Bone marrow (tissue), 2 donors: ENCODE measurements around the gene LYST.
"Not testable (repeated sequence)": the region's sequence is repeated elsewhere in the genome, so short reads cannot be mapped to it uniquely, and the experiment has no call there.

Source experiments
- DNase-seq, 2 donors: peaks; one replicate each; lab custom pipeline; 2025; lab: John Stamatoyannopoulos, UW

Gene LYST

DNA sequence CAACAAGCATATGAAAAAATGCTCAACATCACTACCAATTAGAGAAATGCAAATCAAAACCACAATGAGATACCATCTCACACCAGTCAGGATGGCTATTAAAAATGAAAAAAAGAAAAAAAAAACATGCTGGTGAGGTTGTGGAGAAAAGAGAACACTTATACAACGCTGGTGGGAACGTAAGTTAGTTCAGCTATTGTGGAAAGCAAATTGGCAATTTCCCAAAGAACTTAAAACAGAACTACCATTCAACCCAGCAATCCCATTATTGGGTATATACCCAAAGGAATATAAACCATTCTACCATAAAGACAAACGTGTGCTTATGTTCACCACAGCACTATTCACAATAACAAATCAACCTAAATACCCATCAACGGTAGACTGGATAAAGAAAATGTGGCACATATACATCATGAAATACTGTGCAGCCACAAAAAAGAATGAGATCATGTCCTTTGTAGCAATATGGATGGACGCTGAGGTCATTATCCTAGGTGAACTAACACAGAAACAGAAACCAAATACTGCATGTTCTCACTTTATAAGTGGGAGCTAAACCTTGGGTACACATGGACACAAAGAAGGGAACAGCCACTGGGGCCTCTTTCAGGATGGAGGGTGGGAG, 49.5 kb downstream of the LYST start:
- no peak for DNase-seq

DNA sequence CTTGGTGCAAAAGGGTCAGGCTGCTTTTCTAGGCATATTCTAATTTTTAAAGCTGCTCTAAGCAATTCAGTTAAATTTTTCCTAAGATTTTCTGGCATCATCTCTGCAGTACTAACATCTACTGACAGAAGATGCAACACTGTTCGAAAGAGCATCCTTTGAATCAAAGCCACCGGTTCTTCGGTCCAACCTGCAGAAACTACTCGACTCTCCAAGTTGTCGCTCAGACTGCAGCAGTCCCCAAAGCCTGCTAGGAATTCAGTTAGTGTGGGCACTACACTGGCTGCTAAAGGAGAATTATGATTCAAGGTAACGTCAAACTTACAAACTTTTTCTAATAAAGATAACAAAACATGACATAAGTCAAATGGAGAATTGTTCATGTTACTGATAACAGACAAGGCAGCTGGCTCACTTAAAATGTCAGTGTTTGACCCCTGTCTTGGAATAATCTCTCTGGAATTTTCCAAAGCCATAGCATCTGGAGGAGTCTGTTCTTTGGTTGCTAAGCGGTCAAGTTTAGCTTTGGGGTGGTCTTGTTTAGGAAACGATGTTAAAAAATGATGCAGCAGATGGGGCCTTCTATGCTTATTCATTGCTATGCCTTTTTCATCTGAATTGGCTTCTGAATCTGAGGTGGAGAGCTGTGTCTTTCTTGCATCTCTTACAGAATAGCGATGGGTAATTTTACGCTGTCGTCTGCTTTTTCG, 56.9 kb downstream of the LYST start:
- no peak for DNase-seq

DNA sequence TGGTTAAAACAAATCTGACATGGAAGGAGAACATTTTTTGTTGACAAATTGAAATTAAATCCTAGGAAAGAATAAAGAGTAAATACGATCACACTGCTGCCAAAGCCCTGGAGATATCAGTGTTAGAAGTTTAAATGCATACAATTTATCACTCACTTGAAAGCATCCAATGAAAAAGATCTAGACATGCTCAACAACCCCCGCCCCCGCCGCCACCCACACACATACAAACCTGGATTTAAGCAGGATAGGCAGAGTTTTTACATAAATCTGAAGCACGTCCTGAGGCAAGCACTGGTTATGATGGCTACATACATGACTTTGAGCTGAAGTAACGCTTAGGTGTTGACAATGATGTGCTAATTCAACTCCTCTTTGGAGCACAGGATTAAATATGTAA, 58.5 kb downstream of the LYST start:
- DNase-seq, result no peak

DNA sequence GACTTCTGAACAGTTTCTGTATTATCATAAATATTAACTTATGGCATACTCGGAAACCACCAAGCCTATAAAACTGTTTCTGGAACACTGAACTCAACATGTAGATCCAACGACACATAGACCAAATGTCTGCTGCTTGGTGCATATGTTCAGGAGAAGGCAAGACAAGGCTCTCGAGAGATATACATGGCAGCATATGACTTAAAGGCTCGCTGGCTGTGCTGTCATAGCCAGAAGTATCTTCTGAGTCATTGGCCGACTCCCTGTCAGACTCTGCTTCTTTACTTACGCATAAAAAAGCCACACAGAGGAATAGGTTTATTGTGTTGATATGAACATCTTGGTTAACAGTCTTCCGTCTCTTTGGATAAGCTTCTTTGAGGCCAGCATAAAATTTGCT, 60.6 kb downstream of the LYST start:
- no peak for DNase-seq

DNA sequence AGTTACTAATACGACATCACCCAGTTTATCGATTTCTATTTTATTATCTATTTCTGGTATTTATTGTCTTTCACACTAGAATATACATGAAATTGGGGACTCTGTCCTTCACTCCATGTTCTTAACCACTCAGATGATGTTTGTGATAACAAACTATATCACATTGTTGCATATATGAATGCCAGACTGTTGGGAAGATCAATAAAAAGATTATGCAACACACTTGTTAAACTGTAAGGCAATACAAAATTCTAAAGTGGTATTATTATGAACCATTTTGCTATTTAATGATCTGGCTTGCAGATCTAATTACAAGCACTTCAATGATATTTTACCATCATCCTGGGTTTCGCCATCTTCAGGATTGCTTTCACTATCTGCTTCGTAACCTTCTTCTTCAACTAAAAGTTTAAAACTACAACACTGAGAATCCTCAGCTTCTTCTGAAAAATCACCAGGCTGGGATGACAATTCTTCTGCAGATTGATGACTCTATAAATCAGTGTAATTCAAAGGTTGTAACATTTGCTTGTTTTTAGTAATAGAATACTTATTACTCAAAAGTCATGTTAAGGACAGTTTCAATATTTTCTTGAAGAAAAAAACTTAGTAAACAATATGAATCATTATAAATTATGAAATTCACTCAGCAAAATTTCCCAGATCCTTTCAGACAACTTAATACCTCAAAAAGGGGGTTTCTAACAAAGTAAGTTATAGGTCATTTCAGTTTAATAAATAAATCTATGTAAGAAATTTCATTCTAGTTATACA, 63.9 kb downstream of the LYST start:
- no peak for DNase-seq

DNA sequence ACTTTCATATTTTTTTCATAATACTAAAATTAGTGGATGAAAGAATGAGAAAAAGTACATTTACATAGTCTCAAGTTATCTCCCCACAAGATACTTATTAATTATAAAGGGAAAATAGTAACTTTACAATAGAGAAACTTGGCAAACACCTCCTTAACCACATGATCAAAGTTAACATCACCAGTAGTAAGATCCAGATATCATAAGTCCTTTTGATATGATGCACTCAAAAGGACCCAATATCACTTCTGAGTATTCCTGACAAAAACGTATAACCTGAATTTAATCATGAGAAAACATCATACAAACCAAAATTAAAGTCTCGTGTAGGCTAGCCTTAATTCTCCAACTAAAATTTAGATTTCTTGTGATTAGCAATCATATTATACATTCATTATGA, 67.4 kb downstream of the LYST start:
- DNase-seq, result no peak

DNA sequence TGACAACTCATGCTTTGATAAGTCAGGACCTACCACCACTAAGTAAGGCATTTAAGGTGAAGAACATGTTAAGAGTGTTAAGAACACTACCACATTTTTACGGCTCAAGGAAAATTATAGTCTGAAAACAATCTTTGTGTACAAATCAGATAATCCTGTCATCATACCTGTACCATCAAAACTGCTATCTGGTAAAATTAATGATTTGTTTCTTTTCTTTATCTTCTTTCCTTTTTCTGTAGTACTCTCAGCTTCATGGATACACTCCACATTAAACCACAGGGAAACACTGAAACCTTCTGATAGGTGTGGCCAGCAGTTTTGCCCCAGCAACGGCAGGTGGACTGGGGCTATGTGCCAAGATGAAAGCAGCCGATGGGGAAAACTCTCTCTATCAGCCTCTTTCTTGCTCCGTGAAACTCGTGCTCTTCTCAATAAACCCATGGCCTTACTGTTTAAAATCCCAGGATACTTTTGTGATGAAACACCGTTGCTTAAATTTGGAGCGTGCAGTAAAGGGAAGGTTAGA, 75.1 kb downstream of the LYST start:
- DNase-seq, result no peak

DNA sequence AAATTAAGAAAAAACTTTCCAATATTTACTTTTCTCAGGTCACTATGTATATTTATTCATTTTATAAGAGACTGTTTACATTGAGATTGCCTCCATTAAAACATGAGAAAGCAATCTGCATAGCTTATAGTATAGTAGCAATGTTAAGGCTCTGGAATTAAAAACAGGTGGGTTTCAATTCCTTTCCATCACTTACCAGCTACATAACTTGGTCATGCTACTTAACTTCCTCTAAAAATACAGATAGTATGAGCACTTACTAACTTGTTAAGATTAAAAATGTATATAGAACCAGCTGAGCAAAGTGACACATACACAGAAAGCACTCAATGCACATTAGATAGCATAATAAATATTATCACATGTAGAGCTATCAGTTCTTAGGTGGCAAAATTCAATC, 76.6 kb downstream of the LYST start:
- no peak for DNase-seq

DNA sequence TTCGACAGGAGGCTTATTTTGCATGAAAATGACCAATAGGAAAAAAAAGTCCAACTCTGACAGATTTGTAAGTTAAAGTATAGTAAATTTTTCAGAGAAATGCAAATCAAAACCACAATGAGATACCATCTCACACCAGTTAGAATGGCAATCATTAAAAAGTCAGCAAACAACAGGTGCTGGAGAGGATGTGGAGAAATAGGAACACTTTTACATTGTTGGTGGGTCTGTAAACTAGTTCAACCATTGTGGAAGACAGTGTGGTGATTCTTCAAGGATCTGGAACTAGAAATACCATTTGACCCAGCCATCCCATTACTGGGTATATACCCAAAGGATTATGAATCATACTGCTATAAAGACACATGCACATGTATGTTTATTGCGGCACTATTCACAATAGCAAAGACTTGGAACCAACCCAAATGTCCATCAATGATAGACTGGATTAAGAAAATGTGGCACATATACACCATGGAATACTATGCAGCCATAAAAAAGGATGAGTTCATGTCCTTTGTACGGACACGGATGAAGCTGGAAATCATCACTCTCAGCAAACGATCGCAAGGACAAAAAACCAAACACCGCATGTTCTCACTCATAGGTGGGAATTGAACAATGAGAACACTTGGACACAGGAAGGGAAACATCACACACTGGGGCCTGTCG, 80.3 kb downstream of the LYST start:
- not testable (repeated sequence) for DNase-seq

DNA sequence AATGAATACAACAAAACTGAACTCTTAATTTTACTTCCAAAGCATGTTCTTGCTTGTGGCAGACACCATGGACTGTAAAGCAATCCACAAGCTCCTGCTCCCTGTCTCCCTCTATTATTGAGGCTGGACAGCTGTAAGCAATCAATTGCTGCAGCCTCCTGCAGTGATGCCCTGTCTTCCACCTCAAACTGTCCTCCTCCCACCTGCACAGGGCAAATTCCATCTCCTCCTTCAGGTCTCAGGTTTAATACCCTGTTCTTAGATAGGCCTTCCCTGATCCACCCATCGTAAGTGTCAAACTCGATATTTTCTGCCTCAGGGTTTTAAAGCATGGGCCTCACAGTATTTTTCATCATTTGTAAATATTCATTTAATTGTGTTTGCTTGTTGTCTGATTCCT, 81.8 kb downstream of the LYST start:
- DNase-seq, result no peak

DNA sequence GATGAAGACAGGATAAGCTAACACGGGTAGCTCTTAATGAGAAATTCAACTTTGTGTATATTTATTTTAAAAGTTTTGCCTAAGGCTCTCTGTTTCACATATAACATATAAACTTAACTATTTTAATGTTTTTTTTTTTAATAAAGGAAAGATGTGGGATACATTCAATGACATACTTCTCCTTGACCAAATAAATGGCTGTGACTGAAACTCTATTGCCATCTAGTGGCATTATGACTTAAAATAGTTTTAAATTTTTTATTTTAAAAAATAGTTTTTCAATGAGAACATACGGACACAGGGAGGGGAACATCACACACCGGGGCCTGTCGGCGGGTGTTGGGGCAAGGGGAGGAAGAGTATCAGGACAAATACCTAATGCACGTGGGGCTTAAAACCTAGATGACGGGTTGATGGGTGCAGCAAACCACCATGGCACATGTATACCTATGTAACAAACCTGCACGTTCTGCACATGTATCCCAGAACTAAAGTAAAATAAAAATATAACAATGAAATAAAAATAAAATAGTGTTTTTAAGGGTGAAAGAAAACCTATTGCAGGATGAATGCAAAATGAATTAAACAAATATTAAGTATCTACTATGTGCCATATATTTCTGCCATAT, 83.4 kb downstream of the LYST start:
- DNase-seq, result peak in 1 of 2 donors; percentile 25

DNA sequence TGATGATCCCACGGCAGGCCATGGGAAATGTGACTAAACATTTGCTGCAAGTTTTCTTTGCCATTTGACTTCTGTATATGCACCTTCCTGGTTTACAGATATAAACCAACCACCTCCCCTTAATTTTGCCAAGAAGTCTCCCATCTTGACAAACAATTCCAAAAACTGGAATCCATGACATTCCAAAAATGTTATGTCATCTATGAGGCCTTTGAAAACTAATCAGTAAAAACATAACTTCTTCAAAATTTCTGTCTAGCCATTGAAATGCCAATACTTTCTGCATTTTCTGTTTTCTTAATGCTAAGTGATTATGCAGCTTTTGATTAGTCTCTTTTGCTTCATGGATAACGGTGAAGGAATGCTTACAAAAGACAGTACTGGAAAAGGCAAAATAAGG, 84.1 kb downstream of the LYST start:
- DNase-seq, result no peak

DNA sequence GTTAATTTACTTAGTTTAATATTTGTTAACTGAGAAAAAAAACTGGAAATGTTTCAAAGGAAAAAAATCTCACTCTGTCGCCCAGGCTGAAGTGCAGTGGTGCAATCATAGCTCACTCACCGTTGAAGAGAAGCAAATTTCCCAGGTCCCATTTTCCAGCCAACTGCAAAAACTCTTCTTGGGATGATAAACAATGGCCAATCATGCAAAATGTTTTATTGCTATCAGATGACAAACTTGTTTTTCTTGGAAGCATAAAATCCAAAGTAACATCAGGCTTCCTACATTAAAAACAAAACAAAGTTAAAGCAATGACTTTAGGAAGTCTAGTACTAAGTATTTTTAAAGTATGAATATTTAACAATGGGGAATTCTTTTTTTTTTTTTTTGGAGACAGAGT, 84.9 kb downstream of the LYST start:
- no peak for DNase-seq

DNA sequence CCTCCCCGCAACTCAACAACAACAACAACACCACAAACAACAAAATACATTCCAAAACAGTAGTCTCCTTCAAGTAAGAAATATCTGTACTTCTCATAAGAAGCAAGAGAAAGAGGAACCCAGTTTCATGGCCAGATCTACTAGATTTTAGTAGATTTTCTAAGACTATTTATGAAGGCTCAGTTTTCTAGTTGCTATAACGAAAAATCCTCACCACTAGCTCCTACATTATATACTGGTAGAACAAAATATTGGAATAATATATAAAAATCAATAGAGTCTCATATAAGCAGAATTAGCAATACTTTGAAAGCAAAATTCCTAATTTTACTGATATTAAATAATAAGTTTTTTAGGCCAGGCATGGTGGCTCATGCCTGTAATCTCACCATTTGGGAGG, 86.9 kb downstream of the LYST start:
- DNase-seq, result no peak

DNA sequence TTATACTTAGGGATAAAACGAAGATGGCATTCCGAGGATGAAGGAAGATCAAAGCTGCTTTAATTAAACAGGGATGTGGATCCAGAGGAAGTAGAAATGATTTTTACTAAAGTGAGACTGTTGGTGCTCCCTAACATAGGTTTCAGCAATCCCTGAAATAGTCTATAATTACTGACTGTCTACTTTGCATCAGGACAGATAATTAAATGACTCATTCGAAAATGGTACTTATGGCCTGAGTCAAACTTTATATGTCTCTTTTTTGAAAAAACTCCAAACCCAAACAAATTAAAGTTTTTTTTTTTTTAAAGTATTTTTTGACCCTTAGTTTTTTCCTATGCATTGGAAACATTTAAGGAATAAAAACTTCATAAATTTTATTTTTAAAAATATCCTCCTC, 90.3 kb downstream of the LYST start:
- DNase-seq, result no peak

DNA sequence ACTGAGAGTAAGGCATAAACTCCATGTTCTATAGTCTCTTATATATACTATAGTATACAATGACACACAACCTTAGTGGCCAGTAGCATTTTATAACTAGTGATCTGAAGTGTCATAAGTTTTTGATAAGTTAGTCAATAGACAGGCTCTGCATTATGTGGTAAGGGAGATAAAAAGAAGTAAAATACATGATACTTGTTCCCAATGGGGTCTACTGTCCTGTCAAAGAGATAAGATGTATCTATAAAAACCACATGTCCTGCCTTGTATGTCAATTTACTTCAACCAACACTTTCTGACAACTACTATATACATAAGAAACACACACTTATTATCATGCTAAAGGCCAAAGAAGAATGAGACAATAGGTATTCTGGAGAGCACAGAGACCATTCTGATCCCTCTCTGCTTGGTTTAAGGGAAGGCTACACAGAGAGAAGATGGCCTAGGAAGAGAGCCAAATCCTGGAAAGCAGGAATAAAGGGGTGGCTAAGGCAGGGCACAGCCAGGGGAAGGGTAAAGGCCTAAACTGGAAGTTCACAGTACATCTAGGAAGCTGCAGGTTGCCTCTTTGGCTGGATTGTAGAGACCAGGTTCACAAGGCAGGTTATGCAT, 91.4 kb downstream of the LYST start:
- DNase-seq, result no peak

DNA sequence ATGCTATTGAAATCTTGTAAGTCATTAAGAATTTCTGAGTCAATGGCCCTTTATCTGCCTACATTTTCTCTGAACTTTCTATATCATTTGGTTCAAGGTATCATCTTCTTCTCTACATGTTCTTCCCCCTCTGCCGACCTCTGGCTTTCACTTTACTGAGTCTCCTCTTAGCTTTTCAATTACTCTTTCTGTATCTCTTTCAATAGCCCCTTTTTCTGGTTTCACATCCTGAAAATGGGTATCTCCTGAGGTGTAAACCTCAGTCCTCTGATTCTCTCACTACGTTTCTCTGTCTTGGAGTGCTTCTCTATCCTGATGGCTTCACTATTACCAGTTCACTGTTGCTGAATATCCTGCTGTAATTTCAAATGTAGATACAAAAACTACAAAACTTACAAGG, 98.9 kb downstream of the LYST start:
- no peak for DNase-seq

DNA sequence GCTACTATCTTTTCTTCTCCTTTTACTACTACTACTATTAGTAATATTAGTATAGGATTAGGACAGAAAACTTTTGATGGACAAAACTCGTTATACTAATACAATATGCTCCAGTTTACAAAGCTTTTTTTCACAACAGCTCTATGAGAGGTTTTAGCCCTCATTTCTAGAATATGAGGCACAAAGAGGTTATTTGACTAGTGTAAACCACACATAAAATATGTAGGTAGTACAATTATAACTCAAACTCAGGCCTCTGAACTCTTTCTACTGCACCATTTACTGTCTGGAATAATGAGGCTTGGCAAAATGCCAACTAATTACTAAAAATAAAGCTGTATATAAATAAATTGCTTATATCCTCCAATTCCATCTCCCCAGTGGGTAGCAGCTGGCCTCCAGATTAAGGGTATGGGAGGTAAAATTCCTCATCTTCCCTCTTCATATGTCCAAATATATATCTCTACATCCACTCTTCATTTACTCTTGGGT, 99.9 kb downstream of the LYST start:
- DNase-seq, result no peak

DNA sequence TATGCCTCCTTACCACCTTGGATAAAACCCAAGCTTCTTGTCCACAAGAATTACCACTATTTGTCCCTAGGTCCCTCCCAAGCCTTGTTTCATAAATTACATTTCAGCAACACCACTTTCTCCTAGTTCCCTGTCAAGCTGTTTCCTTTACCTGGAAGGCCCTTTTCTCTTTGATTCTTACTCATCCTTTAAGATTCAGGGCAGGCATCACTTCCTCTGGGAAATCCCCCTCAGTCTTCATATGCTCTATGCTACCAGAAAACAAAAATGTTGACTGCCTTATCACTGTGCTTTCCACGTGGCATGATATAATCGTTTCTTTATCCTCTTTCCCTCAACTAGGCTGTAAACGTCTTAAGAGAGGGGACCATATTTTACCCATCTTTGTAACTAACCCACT, 102.7 kb downstream of the LYST start:
- DNase-seq, result no peak

DNA sequence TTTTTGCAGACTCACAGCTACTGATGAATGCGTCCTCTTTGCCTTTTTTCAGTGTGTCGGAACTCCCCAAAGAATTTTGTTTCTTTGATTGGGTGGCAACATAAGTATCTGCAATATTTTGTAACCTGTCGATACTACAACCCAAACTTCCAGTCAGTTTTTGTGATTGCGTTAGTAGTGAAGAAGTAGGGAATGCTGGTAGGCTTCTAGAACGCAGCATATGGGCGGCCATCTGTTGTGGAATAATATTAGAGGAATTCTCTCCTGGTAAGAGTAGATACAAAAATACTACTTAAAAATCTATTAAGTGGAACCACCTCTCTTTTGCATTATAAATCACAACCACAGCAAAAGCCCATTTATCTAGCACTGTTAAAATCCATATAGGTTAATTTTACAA, 107.4 kb downstream of the LYST start:
- DNase-seq, result no peak

DNA sequence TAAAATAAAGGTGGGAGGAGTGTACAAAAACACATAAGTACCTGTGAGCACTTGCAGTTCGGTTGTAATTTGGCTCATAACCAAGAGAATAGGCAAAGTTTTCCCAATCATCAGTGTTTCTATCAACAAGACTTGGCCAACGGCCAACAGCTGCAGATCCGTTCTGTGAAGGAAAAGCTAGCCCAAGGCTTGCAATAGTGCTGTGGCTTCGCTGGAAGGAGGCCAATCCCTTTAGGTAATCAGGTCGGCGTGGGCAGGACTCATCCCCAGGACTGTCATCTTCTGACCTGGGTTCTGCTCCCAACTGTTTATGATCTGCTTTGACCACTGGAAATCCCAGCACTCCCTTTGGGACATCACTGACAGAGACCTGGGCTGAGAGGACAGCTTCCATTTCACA, 107.8 kb downstream of the LYST start:
- DNase-seq, result no peak
